H1 (cell line): Measurements from ENCODE around the gene RUSC2. TPM values are rescaled to one million over a fixed set of nuclear protein-coding genes. Genes with fewer than 3 reads are reported as not detected.

Experiments
- CTCF ChIA-PET: fragments of 300-600 bp; sonication (Branson Sonifier 250); formaldehyde crosslinking; loops from one replicate; lab custom pipeline; 2021; ENCODE audit not compliant: partially characterized antibody; lab: Charles Lee
- POLR2A ChIA-PET: fragments of 300-600 bp; sonication (Branson Sonifier 250); formaldehyde crosslinking; loops from one replicate; lab custom pipeline; 2021; ENCODE audit warnings: inconsistent platforms; ENCODE audit not compliant: partially characterized antibody; lab: Charles Lee
- DNase-seq, 2 experiments: peaks; one replicate each; pipeline versions ENCODE4 v3.0.0 to v3.0.0-alpha.2; 2010 to 2022; ENCODE audit warnings: low spot score in 2 of 2, low read depth in 1 of 2, mixed read lengths in 1 of 2
- FAIRE-seq: peaks from 2 replicates; lab custom pipeline; 2011; peaks lifted over from hg19 to GRCh38; lab: Jason Lieb, UNC
- H2AFZ ChIP-seq: 2 replicates; pipeline ENCODE4 v1.8.1; 2012; ENCODE audit warnings: low read length, inconsistent platforms
- H2AK5ac ChIP-seq: 2 replicates; pipeline ENCODE4 v1.6.1; 2013; ENCODE audit warnings: low read depth, low read length
- H2BK120ac ChIP-seq: replicated peaks from 2 replicates; pipeline ENCODE3; 2013; ENCODE audit warnings: low read depth, low read length, inconsistent platforms
- H2BK12ac ChIP-seq: 2 replicates; pipeline ENCODE4 v1.6.1; 2013; ENCODE audit warnings: low read depth, low read length
- H2BK15ac ChIP-seq: 2 replicates; pipeline ENCODE4 v1.6.1; 2013; ENCODE audit warnings: low read length
- H2BK20ac ChIP-seq: 2 replicates; pipeline ENCODE4 v1.6.1; 2013; ENCODE audit warnings: low read length
- H2BK5ac ChIP-seq: 2 replicates; pipeline ENCODE4 v1.6.1; 2013; ENCODE audit warnings: low read depth, low read length
- H3K14ac ChIP-seq: 2 replicates; pipeline ENCODE4 v1.6.1; 2013; ENCODE audit warnings: inconsistent platforms; ENCODE audit not compliant: insufficient read length
- H3K18ac ChIP-seq: 2 replicates; pipeline ENCODE4 v1.6.1; 2013; ENCODE audit warnings: low read length; ENCODE audit errors: extremely low read depth
- H3K23ac ChIP-seq: 2 replicates; pipeline ENCODE4 v1.6.1; 2013; ENCODE audit warnings: inconsistent platforms; ENCODE audit not compliant: insufficient read length
- H3K23me2 ChIP-seq: 2 replicates; pipeline ENCODE4 v1.6.1; 2013; ENCODE audit warnings: low read depth, low read length
- H3K27ac ChIP-seq: 2 replicates; pipeline ENCODE4 v1.6.1; 2011; ENCODE audit warnings: low read depth, low read length, inconsistent platforms
- H3K27me3 ChIP-seq, 4 experiments: replicated peaks in 1 of 4; 1 replicate in 1 of 4; 2 replicates in 3 of 4; pipeline versions ENCODE4 v1.6.1 to v1.8.1; 2011 to 2013; ENCODE audit warnings: low read length in 3 of 4, mild to moderate bottlenecking in 3 of 4, inconsistent platforms in 2 of 4, mixed read lengths in 2 of 4, moderate library complexity in 1 of 4; ENCODE audit not compliant: control insufficient read depth in 3 of 4, insufficient read depth in 3 of 4; ENCODE audit errors: extremely low read depth in 1 of 4
- H3K36me3 ChIP-seq, 4 experiments: 2 replicates each; pipeline versions ENCODE4 v1.6.1 to v1.8.1; 2011 to 2013; ENCODE audit warnings: mild to moderate bottlenecking in 4 of 4, low read length in 3 of 4, moderate library complexity in 2 of 4, control low read depth in 1 of 4, inconsistent platforms in 1 of 4; ENCODE audit not compliant: insufficient read depth in 4 of 4, control insufficient read depth in 2 of 4
- H3K4ac ChIP-seq: replicated peaks from 2 replicates; pipeline ENCODE3; 2013; ENCODE audit warnings: low read length, low read depth, mixed read lengths, inconsistent platforms; ENCODE audit not compliant: insufficient read length
- H3K4me1 ChIP-seq, 4 experiments: replicated peaks in 1 of 4; 1 replicate in 1 of 4; 2 replicates in 3 of 4; pipeline versions ENCODE4 v1.6.1 to v1.8.1; 2011 to 2013; ENCODE audit warnings: low read length in 3 of 4, inconsistent platforms in 2 of 4, mixed read lengths in 1 of 4; ENCODE audit not compliant: insufficient read depth in 4 of 4, control insufficient read depth in 3 of 4
- H3K4me2 ChIP-seq, 2 experiments: 2 replicates each; pipeline versions ENCODE4 v1.6.1 to v1.8.1; 2011 to 2013; ENCODE audit warnings: low read depth in 2 of 2, low read length in 2 of 2, control low read depth in 1 of 2, inconsistent platforms in 1 of 2, mild to moderate bottlenecking in 1 of 2; ENCODE audit not compliant: insufficient read depth in 1 of 2
- H3K4me3 ChIP-seq, 4 experiments: fragments of 200-600, 300-600 bp in 1 of 4; sonication (generic), shearing (Covaris generic), sonication (Bioruptor Twin) in 1 of 4; 2 replicates each; pipeline versions ENCODE4 v1.5.1 to v1.8.1; 2011 to 2016; ENCODE audit warnings: low read length in 4 of 4, low read depth in 3 of 4, control low read depth in 2 of 4, inconsistent platforms in 2 of 4, mild to moderate bottlenecking in 2 of 4, mixed read lengths in 1 of 4, moderate library complexity in 1 of 4; ENCODE audit not compliant: insufficient read depth in 2 of 4; ENCODE audit errors: extremely low read depth in 1 of 4
- H3K56ac ChIP-seq: replicated peaks from 2 replicates; pipeline ENCODE3; 2013; ENCODE audit warnings: low read depth, mild to moderate bottlenecking, mixed read lengths, low read length, inconsistent platforms; ENCODE audit not compliant: insufficient read length
- H3K79me1 ChIP-seq: 2 replicates; pipeline ENCODE4 v1.6.1; 2013; ENCODE audit warnings: low read depth, low read length, control low read depth
- H3K79me2 ChIP-seq, 2 experiments: 2 replicates each; pipeline versions ENCODE4 v1.6.1 to v1.8.1; 2012 to 2013; ENCODE audit warnings: low read length in 2 of 2, mild to moderate bottlenecking in 2 of 2, inconsistent platforms in 1 of 2; ENCODE audit not compliant: insufficient read depth in 2 of 2, control insufficient read depth in 1 of 2
- H3K9ac ChIP-seq, 4 experiments: replicated peaks in 1 of 4; 1 replicate in 1 of 4; 2 replicates in 3 of 4; pipeline versions ENCODE4 v1.6.1 to v1.8.1; 2011 to 2013; ENCODE audit warnings: low read depth in 3 of 4, low read length in 3 of 4, control low read depth in 2 of 4, mild to moderate bottlenecking in 2 of 4, moderate library complexity in 2 of 4, inconsistent platforms in 1 of 4; ENCODE audit errors: extremely low read depth in 1 of 4
- H3K9me3 ChIP-seq, 2 experiments: 2 replicates each; pipeline versions ENCODE4 v1.6.1 to v1.8.1; 2012 to 2013; ENCODE audit warnings: mild to moderate bottlenecking in 2 of 2, moderate library complexity in 2 of 2, control low read depth in 1 of 2, inconsistent platforms in 1 of 2, low read depth in 1 of 2, low read length in 1 of 2, mixed read lengths in 1 of 2; ENCODE audit not compliant: insufficient read depth in 2 of 2
- H4K20me1 ChIP-seq, 2 experiments: replicated peaks in 1 of 2; 2 replicates each; pipeline versions ENCODE3 to v1.8.1; 2011 to 2013; ENCODE audit warnings: inconsistent platforms in 2 of 2, low read length in 2 of 2, mild to moderate bottlenecking in 1 of 2; ENCODE audit not compliant: insufficient read depth in 2 of 2, control insufficient read depth in 1 of 2
- H4K5ac ChIP-seq: 2 replicates; pipeline ENCODE4 v1.6.1; 2013; ENCODE audit warnings: low read length, low read depth, mixed read lengths, inconsistent platforms; ENCODE audit not compliant: insufficient read length
- H4K8ac ChIP-seq: 2 replicates; pipeline ENCODE4 v1.8.0; 2013; ENCODE audit warnings: mild to moderate bottlenecking, moderate library complexity, low read length, inconsistent platforms; ENCODE audit not compliant: insufficient read depth; ENCODE audit errors: extremely low read depth
- H4K91ac ChIP-seq: replicated peaks from 2 replicates; pipeline ENCODE3; 2013; ENCODE audit warnings: low read length, mixed read lengths, inconsistent platforms; ENCODE audit not compliant: insufficient read length
- ASH2L ChIP-seq: fragments of 200-600, 300-600 bp; sonication (generic); IDR thresholded peaks from one replicate; pipeline ENCODE4 v1.7.1; 2017; ENCODE audit warnings: low read length
- ATF2 ChIP-seq: IDR thresholded peaks from 2 replicates; pipeline ENCODE4 v1.6.1; 2012; ENCODE audit warnings: low read length, inconsistent platforms
- CHD1 ChIP-seq: IDR thresholded peaks from 2 replicates; pipeline ENCODE4 v1.6.1; 2012; ENCODE audit warnings: low read depth, low read length, improper control_type of control experiment
- GTF2F1 ChIP-seq: IDR thresholded peaks from 2 replicates; pipeline ENCODE4 v1.6.1; 2012; ENCODE audit warnings: low read depth, low read length, improper control_type of control experiment, borderline replicate concordance
- KDM1A ChIP-seq: fragments of 200-600, 300-600 bp; sonication (generic); IDR thresholded peaks from 2 replicates; pipeline ENCODE4 v1.7.1; 2016; ENCODE audit warnings: mild to moderate bottlenecking, low read length, borderline replicate concordance
- MAFK ChIP-seq: IDR thresholded peaks from 2 replicates; pipeline ENCODE4 v1.6.1; 2012; ENCODE audit warnings: low read depth, mild to moderate bottlenecking, improper control_type of control experiment, low read length
- POU5F1 ChIP-seq: IDR thresholded peaks from 2 replicates; pipeline ENCODE4 v1.6.1; 2011; ENCODE audit warnings: low read depth, mild to moderate bottlenecking, low read length, moderate library complexity
- SAP30 ChIP-seq: fragments of 300-600 bp; sonication (generic); IDR thresholded peaks from 2 replicates; pipeline ENCODE4 v1.7.1; 2012; ENCODE audit warnings: low read length, moderate library complexity, mild to moderate bottlenecking, inconsistent platforms; ENCODE audit not compliant: insufficient read depth, insufficient replicate concordance
- SIX5 ChIP-seq: IDR thresholded peaks from 2 replicates; pipeline ENCODE4 v1.6.1; 2011; ENCODE audit warnings: mild to moderate bottlenecking, low read depth, low read length
- SRF ChIP-seq: IDR thresholded peaks from 2 replicates; pipeline ENCODE4 v1.6.1; 2011; ENCODE audit warnings: mild to moderate bottlenecking, low read depth, low read length, moderate library complexity
- TCF12 ChIP-seq: IDR thresholded peaks from 2 replicates; pipeline ENCODE4 v1.6.1; 2011; ENCODE audit warnings: low read depth, mild to moderate bottlenecking, low read length
- WGBS, 2 experiments: shearing (Covaris generic) in 1 of 2; methylation state at CpG; one replicate each; pipeline versions ENCODE4 v1.1.6 to v1.1.7; 2013 to 2015; ENCODE audit warnings: low lambda C conversion rate in 2 of 2, mixed read lengths in 2 of 2, inconsistent platforms in 1 of 2, low coverage in 1 of 2, missing lambda C conversion rate in 1 of 2; ENCODE audit not compliant: insufficient replicate concordance in 2 of 2, insufficient coverage in 1 of 2, insufficient read length in 1 of 2; ENCODE audit errors: extremely low coverage in 1 of 2, missing lambda C conversion rate in 1 of 2; 5-methylcytosine and 5-hydroxymethylcytosine counted together
- polyA plus RNA-seq, 7 experiments: library from polyadenylated mRNA; depleted of rRNA in 3 of 7; stranded (reverse) in 5 of 7; unstranded in 2 of 7; fragments of >200 nt in 5 of 7; fragments of 200-250 nt in 2 of 7; gene quantifications; 1 replicate in 5 of 7; 2 replicates in 1 of 7; 4 replicates in 1 of 7; pipeline versions ENCODE4 v1.2.1 to v1.2.3, GENCODE V29; 2011 to 2013; ENCODE audit warnings: missing spikeins in 2 of 7, mixed read lengths in 2 of 7
- total RNA-seq: library from RNA; stranded (reverse); fragmentation: NEBNext Ultra II Directional; extraction: Animal tissue kit (Norgen Biotek cat#: 25700); gene quantifications from 2 replicates; pipeline ENCODE4 v1.2.1, GENCODE V29; 2021

The RUSC2 gene
- total and polyA plus RNA-seq, 2 of the 8 experiments (the other 6 are each of a cell fraction or from before 2014, with no cell fraction given), result 4.2 to 7.9 TPM

DNA sequence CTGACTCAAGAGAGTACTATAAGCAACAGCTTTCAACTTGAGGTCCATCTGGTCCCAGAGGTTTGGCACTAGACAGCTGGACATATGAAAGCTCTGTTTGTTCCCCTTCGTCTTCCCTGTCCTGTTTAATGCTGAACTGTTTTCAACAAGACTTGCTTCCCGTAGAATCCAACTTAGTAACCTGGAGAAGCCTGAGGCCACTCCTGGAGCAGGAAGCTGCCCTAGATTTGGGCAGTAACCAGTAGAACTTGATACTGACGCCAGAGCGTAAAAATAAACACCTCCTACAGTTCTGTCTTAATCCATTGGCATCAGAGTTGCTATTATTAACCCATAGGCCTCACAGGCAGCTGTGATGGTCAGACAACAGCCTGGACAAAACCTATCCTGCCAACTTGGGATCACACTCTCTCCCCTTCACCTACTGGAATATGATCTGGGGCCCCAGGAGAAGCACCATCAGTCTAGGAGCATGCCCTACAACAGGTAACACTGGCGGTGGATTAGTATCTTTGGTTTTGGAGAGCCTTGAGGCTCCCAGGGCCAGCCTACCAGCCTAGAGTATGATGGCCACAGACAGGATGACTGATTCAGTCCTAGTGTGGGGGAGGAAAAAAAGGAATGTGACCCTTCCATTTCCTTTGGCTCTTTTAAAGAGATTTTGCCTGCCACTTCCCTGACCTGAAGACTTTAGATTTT, 29.2 kb downstream of the RUSC2 start:
- Histone ChIP-seq H2BK20ac (peak overlapping the region; percentile 34; the same call in 1 of the 2 replicates), H4K20me1 (no peaks in the 10 kb centered on the region), H3K36me3 (no peaks in the 10 kb centered on the region), H3K56ac (no peak overlapping the region), H3K23me2 (no peaks in the 10 kb centered on the region), H4K91ac (no peak overlapping the region), H2AFZ (no peak overlapping the region), H3K9me3 (no peaks in the 10 kb centered on the region), H3K18ac (no peak overlapping the region), H3K4ac (no peak overlapping the region), H3K9ac (no peak overlapping the region; a peak in 1 of 7 replicates), H3K27me3 (no peaks in the 10 kb centered on the region), H3K4me3 (no peak overlapping the region), H4K8ac (no peak overlapping the region), H2AK5ac (no peak overlapping the region; the same call in 1 of the 2 replicates), H3K4me1 (peaks cover 0 to 26% (median 8%) of the 10 kb centered on the region in 4 experiments; a peak in 6 of 7 replicates), H4K5ac (no peak overlapping the region), H3K14ac (no peak overlapping the region), H2BK5ac (no peak overlapping the region), H3K27ac (no peak overlapping the region), H3K23ac (no peak overlapping the region), H3K4me2 (peak overlapping the region in 1 of 2 experiments; percentile 47; a peak in 1 of 4 replicates), H3K79me1 (no peaks in the 10 kb centered on the region), H2BK15ac (0 out of 2 replicates have a peak overlapping the region, but pooled peaks have one; percentile 5), H2BK120ac (no peak overlapping the region), H2BK12ac (peak overlapping the region; percentile 40; the same call in 1 of the 2 replicates), H3K79me2 (no peaks in the 10 kb centered on the region)
- FAIRE-seq (no peak), DNase-seq (no peak)
- ChIA-PET CTCF (interaction anchor here (0.8 to 9.7 kb wide), 14 partner anchors 11 to 424 kb away, joined by 3 to 114 read pairs (median 6); partner anchors contain the start of gene RUSC2), POLR2A (interaction anchor here (0.6 to 2.9 kb wide), 11 partner anchors 11 to 518 kb away, joined by 3 to 24 read pairs (median 3); partner anchors contain the start of gene RUSC2)
- WGBS, 2 experiments, result 86% methylated on average over 5 of the region's 5 CpGs; no CpG with 5 or more reads in 1 of the 2 experiments
- TF ChIP-seq KDM1A (no peak), MAFK (no peak), SIX5 (no peak), ASH2L (no peak), ATF2 (no peak), SRF (no peak), TCF12 (no peak), POU5F1 (no peak), GTF2F1 (no peak), CHD1 (no peak), SAP30 (no peak)
